Trophoblast cell (in vitro differentiated cells and primary cell): Measurements from ENCODE around the gene LIPK.

ENCODE experiments used
- DNase-seq, 2 donors: peaks; one replicate each; pipeline ENCODE4 v3.0.0-alpha.2; 2016
- H2AFZ ChIP-seq: 2 replicates; pipeline ENCODE4 v1.6.1; 2013; ENCODE audit warnings: low read length, moderate library complexity, mild to moderate bottlenecking; ENCODE audit not compliant: insufficient read depth, poor library complexity
- H2AK5ac ChIP-seq: 2 replicates; pipeline ENCODE4 v1.6.1; 2013; ENCODE audit warnings: mild to moderate bottlenecking, low read length
- H2BK120ac ChIP-seq: 2 replicates; pipeline ENCODE4 v1.6.1; 2013; ENCODE audit warnings: low read length, mild to moderate bottlenecking, moderate library complexity; ENCODE audit not compliant: insufficient read depth, poor library complexity
- H2BK12ac ChIP-seq: 2 replicates; pipeline ENCODE4 v1.6.1; 2013; ENCODE audit warnings: mild to moderate bottlenecking, low read length, moderate library complexity
- H2BK5ac ChIP-seq: 2 replicates; pipeline ENCODE4 v1.6.1; 2013; ENCODE audit warnings: low read length, low read depth, moderate library complexity, mild to moderate bottlenecking; ENCODE audit not compliant: poor library complexity
- H3K14ac ChIP-seq: 2 replicates; pipeline ENCODE4 v1.6.1; 2013; ENCODE audit warnings: mild to moderate bottlenecking, low read length
- H3K18ac ChIP-seq: 2 replicates; pipeline ENCODE4 v1.6.1; 2013; ENCODE audit warnings: mild to moderate bottlenecking, low read length
- H3K23ac ChIP-seq: 2 replicates; pipeline ENCODE4 v1.6.1; 2013; ENCODE audit warnings: low read length
- H3K27ac ChIP-seq: 2 replicates; pipeline ENCODE4 v1.5.1; 2013; ENCODE audit warnings: low read depth, mild to moderate bottlenecking, inconsistent platforms, low read length, moderate library complexity
- H3K27me3 ChIP-seq: 2 replicates; pipeline ENCODE4 v1.6.1; 2013; ENCODE audit warnings: inconsistent platforms, mild to moderate bottlenecking, low read length, moderate library complexity; ENCODE audit not compliant: insufficient read depth
- H3K36me3 ChIP-seq, 2 experiments: 1 replicate in 1 of 2; 2 replicates in 1 of 2; pipeline ENCODE4 v1.6.1; 2013; ENCODE audit warnings: low read length in 2 of 2, mild to moderate bottlenecking in 2 of 2, moderate library complexity in 1 of 2; ENCODE audit not compliant: insufficient read depth in 2 of 2, control insufficient read depth in 1 of 2
- H3K4ac ChIP-seq: 2 replicates; pipeline ENCODE4 v1.6.1; 2013; ENCODE audit warnings: low read depth, mild to moderate bottlenecking, low read length, moderate library complexity
- H3K4me1 ChIP-seq, 2 experiments: 1 replicate in 1 of 2; 2 replicates in 1 of 2; pipeline ENCODE4 v1.6.1; 2013; ENCODE audit warnings: low read length in 2 of 2, mild to moderate bottlenecking in 2 of 2, moderate library complexity in 1 of 2; ENCODE audit not compliant: insufficient read depth in 2 of 2, control insufficient read depth in 1 of 2
- H3K4me2 ChIP-seq: 2 replicates; pipeline ENCODE4 v1.6.1; 2013; ENCODE audit warnings: inconsistent platforms, mild to moderate bottlenecking, low read length, moderate library complexity
- H3K4me3 ChIP-seq: 2 replicates; pipeline ENCODE4 v1.5.1; 2013; ENCODE audit warnings: mild to moderate bottlenecking, low read depth, low read length, inconsistent platforms
- H3K79me1 ChIP-seq: one replicate; pipeline ENCODE4 v1.6.1; 2013; ENCODE audit warnings: low read length
- H3K79me2 ChIP-seq: 2 replicates; pipeline ENCODE4 v1.6.1; 2013; ENCODE audit warnings: low read length, mild to moderate bottlenecking; ENCODE audit not compliant: control insufficient read depth, insufficient read depth, poor library complexity
- H3K9ac ChIP-seq: 2 replicates; pipeline ENCODE4 v1.6.1; 2013; ENCODE audit warnings: mild to moderate bottlenecking, low read length
- H3K9me3 ChIP-seq: 2 replicates; pipeline ENCODE4 v1.6.1; 2013; ENCODE audit warnings: low read depth, mild to moderate bottlenecking, control low read depth, inconsistent platforms, low read length; ENCODE audit not compliant: insufficient read depth
- H4K12ac ChIP-seq: 2 replicates; pipeline ENCODE4 v1.6.1; 2013; ENCODE audit warnings: low read depth, mild to moderate bottlenecking, low read length, moderate library complexity
- H4K8ac ChIP-seq: 2 replicates; pipeline ENCODE4 v1.6.1; 2013; ENCODE audit warnings: low read depth, mild to moderate bottlenecking, low read length, moderate library complexity
- H4K91ac ChIP-seq: one replicate; pipeline ENCODE4 v1.6.1; 2013; ENCODE audit warnings: low read depth, mild to moderate bottlenecking, low read length, moderate library complexity
- WGBS: extraction: QIAGEN DNeasy Blood & Tissue Kit; methylation state at CpG from one replicate; pipeline ENCODE4 v1.1.7; 2013; ENCODE audit warnings: missing lambda C conversion rate; ENCODE audit not compliant: insufficient read length, insufficient coverage; ENCODE audit errors: extremely low coverage; 5-methylcytosine and 5-hydroxymethylcytosine counted together

LIPK gene

DNA sequence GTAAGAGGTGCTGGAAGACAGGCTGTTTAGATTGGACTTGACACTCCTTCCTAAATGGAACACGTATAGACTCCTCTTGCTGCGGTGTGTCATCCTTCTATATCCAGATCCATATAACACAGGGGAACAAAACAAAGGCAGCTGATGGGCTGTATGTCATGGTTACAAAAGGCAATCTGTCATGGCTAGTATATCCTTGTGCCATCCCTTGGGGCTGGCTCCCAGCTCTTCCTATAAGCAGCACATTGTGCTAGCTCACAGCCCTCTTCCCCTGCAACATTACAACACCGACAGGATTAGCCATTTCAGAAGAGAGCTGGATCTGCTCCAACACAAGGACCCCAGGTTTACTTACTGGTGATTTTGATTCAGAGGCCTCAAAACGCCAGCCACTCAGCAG lies 15.3 kb downstream of the LIPK start:
- H3K79me2 ChIP-seq, result no peaks in the 10 kb centered on the region
- H2AK5ac ChIP-seq, result no peak overlapping the region
- H3K36me3 ChIP-seq, result no peaks in the 10 kb centered on the region
- H4K8ac ChIP-seq, result no peak overlapping the region
- H3K4me1 ChIP-seq, result no peaks in the 10 kb centered on the region
- no peak overlapping the region for H3K4me3 ChIP-seq
- no peak overlapping the region for H3K18ac ChIP-seq
- H2BK5ac ChIP-seq, result no peak overlapping the region
- no peak overlapping the region for H3K14ac ChIP-seq
- H2BK120ac ChIP-seq, result no peak overlapping the region
- H2BK12ac ChIP-seq, result no peak overlapping the region
- no peaks in the 10 kb centered on the region for H3K27me3 ChIP-seq
- H4K12ac ChIP-seq, result no peak overlapping the region
- DNase-seq, result no peak
- H3K27ac ChIP-seq, result no peak overlapping the region
- no peak overlapping the region for H2AFZ ChIP-seq
- no peak overlapping the region for H4K91ac ChIP-seq
- no CpG with 5 or more reads among the region's 4 CpGs for WGBS
- H3K9ac ChIP-seq, result no peak overlapping the region
- H3K9me3 ChIP-seq, result no peaks in the 10 kb centered on the region
- no peak overlapping the region for H3K4me2 ChIP-seq
- H3K23ac ChIP-seq, result no peak overlapping the region
- no peaks in the 10 kb centered on the region for H3K79me1 ChIP-seq
- H3K4ac ChIP-seq, result no peak overlapping the region

DNA sequence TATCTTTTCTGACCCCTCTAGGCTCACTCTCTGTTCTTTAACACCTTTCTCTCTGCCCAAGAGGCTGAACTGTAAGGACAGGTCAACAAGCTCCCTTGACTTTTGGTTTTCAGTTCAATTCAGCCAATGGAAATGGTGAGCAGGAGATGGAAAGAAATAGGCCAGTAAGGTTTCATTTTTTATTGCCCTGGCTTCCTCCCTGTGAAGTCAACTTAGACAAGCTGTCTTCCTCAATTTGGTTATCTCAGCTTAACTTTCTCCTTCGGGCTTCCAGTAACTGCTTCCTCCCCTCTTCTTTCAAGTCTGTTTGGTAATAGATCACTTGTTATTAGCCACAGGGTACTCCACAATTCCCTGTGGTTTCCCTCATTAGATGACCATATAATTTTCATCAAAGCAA lies 19.7 kb downstream of the LIPK start:
- H3K4me3 ChIP-seq, result no peak overlapping the region
- H3K9me3 ChIP-seq, result peaks cover 6% of the 10 kb centered on the region
- no peak overlapping the region for H3K4me2 ChIP-seq
- no peak overlapping the region for H3K4ac ChIP-seq
- no peak for DNase-seq
- no CpG with 5 or more reads among the region's 1 CpG for WGBS
- H2AFZ ChIP-seq, result no peak overlapping the region
- H3K27me3 ChIP-seq, result no peaks in the 10 kb centered on the region
- no peak overlapping the region for H2AK5ac ChIP-seq
- no peak overlapping the region for H4K8ac ChIP-seq
- no peak overlapping the region for H3K14ac ChIP-seq
- H3K36me3 ChIP-seq, result no peaks in the 10 kb centered on the region
- H2BK120ac ChIP-seq, result no peak overlapping the region
- H3K79me1 ChIP-seq, result no peaks in the 10 kb centered on the region
- H2BK12ac ChIP-seq, result no peak overlapping the region
- H3K9ac ChIP-seq, result no peak overlapping the region
- no peak overlapping the region for H3K18ac ChIP-seq
- H2BK5ac ChIP-seq, result no peak overlapping the region
- no peak overlapping the region for H3K23ac ChIP-seq
- no peaks in the 10 kb centered on the region for H3K4me1 ChIP-seq
- H3K27ac ChIP-seq, result no peak overlapping the region
- no peaks in the 10 kb centered on the region for H3K79me2 ChIP-seq
- H4K12ac ChIP-seq, result no peak overlapping the region
- no peak overlapping the region for H4K91ac ChIP-seq

DNA sequence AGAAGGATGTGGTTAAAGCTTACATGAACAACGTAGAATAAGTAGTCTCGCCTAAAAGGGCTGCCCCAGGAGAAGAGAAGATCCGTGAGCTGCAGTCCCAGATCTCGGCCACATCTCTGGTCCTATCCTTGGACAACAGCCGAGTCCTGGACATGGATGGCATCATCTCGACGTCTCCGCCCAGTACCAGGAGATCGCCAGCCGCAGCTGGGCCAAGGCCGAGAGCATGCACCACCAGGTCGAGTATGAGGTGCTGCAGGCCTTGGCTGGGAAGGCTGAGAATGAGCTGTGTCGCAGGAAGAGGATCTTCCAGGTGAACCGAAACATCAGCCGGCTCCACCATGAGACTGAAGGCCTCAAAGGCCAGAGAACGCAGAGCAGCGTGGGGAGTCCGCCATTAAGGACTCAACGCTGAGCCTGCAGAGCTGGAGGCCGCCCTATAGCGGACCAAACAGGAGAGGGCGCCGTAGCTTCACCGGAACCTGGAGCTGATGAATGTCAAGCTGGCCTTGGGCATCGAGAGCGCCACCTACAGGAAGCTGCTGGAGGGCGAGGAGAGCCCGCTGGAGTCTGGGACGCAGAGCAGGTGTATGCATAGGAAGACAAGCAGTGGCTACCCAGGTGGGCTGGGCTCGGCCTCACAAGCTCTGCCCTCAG lies 22.2 kb downstream of the LIPK start:
- Histone ChIP-seq H3K4me1 (no peaks in the 10 kb centered on the region), H2AK5ac (no peak overlapping the region), H4K12ac (no peak overlapping the region), H3K27ac (no peak overlapping the region), H3K9me3 (peaks cover 6% of the 10 kb centered on the region), H4K91ac (no peak overlapping the region), H4K8ac (no peak overlapping the region), H3K23ac (no peak overlapping the region), H3K4me3 (no peak overlapping the region), H3K4me2 (no peak overlapping the region), H3K14ac (no peak overlapping the region), H3K79me1 (no peaks in the 10 kb centered on the region), H3K79me2 (no peaks in the 10 kb centered on the region), H3K18ac (no peak overlapping the region), H3K4ac (no peak overlapping the region), H2BK12ac (no peak overlapping the region), H2AFZ (no peak overlapping the region), H3K36me3 (no peaks in the 10 kb centered on the region), H2BK5ac (no peak overlapping the region), H2BK120ac (no peak overlapping the region), H3K9ac (no peak overlapping the region), H3K27me3 (no peaks in the 10 kb centered on the region)
- DNase-seq, result peak; percentile 35 to 46
- no CpG with 5 or more reads among the region's 30 CpGs for WGBS

DNA sequence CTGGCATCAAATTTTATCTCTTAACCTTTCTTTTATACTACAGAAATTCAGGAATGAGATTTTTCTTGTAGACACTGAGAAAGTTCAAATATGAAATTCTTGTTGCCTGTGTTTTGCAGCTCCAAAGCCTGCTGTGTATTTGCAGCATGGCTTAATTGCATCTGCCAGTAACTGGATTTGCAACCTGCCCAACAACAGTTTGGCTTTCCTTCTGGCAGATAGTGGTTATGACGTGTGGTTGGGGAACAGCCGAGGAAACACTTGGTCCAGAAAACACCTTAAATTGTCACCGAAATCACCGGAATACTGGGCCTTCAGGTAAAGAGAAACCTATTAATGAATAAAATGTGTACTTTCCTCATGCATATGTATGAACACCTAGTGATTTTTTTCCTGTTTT lies 24.8 kb downstream of the LIPK start:
- H4K91ac ChIP-seq, result no peak overlapping the region

More for the DNA sequence above, 24.8 kb downstream of the LIPK start:
- Histone ChIP-seq H3K79me1 (no peaks in the 10 kb centered on the region), H3K4me3 (no peak overlapping the region), H2AFZ (no peak overlapping the region), H4K12ac (no peak overlapping the region), H2BK5ac (no peak overlapping the region), H3K23ac (no peak overlapping the region), H3K9me3 (peaks cover 6% of the 10 kb centered on the region), H3K79me2 (no peaks in the 10 kb centered on the region), H3K4me2 (no peak overlapping the region), H3K14ac (no peak overlapping the region), H2BK12ac (no peak overlapping the region), H2AK5ac (no peak overlapping the region), H3K27me3 (no peaks in the 10 kb centered on the region), H3K18ac (no peak overlapping the region), H3K4ac (no peak overlapping the region), H3K4me1 (no peaks in the 10 kb centered on the region), H4K8ac (no peak overlapping the region), H2BK120ac (no peak overlapping the region), H3K36me3 (no peaks in the 10 kb centered on the region), H3K27ac (no peak overlapping the region), H3K9ac (no peak overlapping the region)
- DNase-seq, result no peak
- WGBS, result no CpG with 5 or more reads among the region's 4 CpGs
